ENCODE data around the gene SPATS2L.

- TF ChIP-seq CTCF (IDR thresholded peaks at IDR 0.05) (no peak), POLR2A (IDR thresholded peaks at IDR 0.05) (no peak)
Measured at GRCh38 chr2:200354833-200355751, 48.6 kb downstream of the SPATS2L start.
